ENCODE results near the gene SNTG2.

GRCh38 chr2:1265454-1265853 is 314.8 kb downstream of the SNTG2 start:
- TF ChIP-seq POLR2A (IDR thresholded peaks at IDR 0.05; ENCODE audit: low read length) (no peak), GATA1 (IDR thresholded peaks at IDR 0.05; ENCODE audit: low read depth, low read length) (no peak)

Data from erythroblast (primary cell).